Spleen (tissue), 11 donors: ENCODE results near the gene TADA2B. TPM values are rescaled to one million over a fixed set of nuclear protein-coding genes. Genes with fewer than 3 reads are reported as not detected.

Experiments used
- DNase-seq: peaks from one replicate; pipeline ENCODE4 v3.0.0-alpha.2; 2020
- H3K27ac ChIP-seq, 8 donors: fragments of 200-600 bp; sonication (generic) in 7 of 8; 1 replicate in 4 of 8; 2 replicates in 4 of 8; pipeline versions ENCODE4 v1.5.0 to v1.8.0; 2016 to 2021; ENCODE audit warnings: inconsistent platforms in 4 of 8, mild to moderate bottlenecking in 4 of 8, moderate library complexity in 1 of 8
- H3K27me3 ChIP-seq, 7 donors: fragments of 200-600 bp; sonication (generic) in 6 of 7; replicated peaks in 1 of 7; 1 replicate in 4 of 7; 2 replicates in 3 of 7; pipeline versions ENCODE4 v1.5.0 to v1.8.0; 2016 to 2021; ENCODE audit warnings: inconsistent platforms in 3 of 7, mild to moderate bottlenecking in 1 of 7
- H3K36me3 ChIP-seq, 6 donors: fragments of 200-600 bp; sonication (generic) in 5 of 6; 1 replicate in 4 of 6; 2 replicates in 2 of 6; pipeline versions ENCODE4 v1.5.0 to v1.8.0; 2016 to 2021; ENCODE audit warnings: inconsistent platforms in 2 of 6
- H3K4me1 ChIP-seq, 6 donors: fragments of 200-600 bp; sonication (generic) in 5 of 6; 1 replicate in 3 of 6; 2 replicates in 3 of 6; pipeline versions ENCODE4 v1.5.0 to v1.8.0; 2016 to 2021; ENCODE audit warnings: inconsistent platforms in 3 of 6
- H3K4me3 ChIP-seq, 8 donors: fragments of 200-600 bp; sonication (generic) in 7 of 8; 1 replicate in 4 of 8; 2 replicates in 4 of 8; pipeline versions ENCODE4 v1.5.0 to v1.8.0; 2016 to 2021; ENCODE audit warnings: inconsistent platforms in 4 of 8, mild to moderate bottlenecking in 4 of 8, moderate library complexity in 2 of 8
- H3K9me3 ChIP-seq, 8 donors: fragments of 200-600 bp; sonication (generic) in 7 of 8; 1 replicate in 4 of 8; 2 replicates in 4 of 8; pipeline versions ENCODE4 v1.5.0 to v1.8.0; 2016 to 2021; ENCODE audit warnings: inconsistent platforms in 4 of 8
- POLR2A ChIP-seq, 3 donors: fragments of 450-650 bp; IDR thresholded peaks; one replicate each; pipeline ENCODE4 v1.5.1; 2017; ENCODE audit warnings: antibody characterized with exemption in 3 of 3, mild to moderate bottlenecking in 1 of 3
- POLR2AphosphoS5 ChIP-seq, 3 donors: sonication (generic); formaldehyde crosslinking; IDR thresholded peaks; one replicate each; pipeline ENCODE4 v1.5.1; 2017; ENCODE audit warnings: antibody characterized with exemption in 3 of 3
- WGBS, 5 donors: extraction: QIAGEN DNeasy Blood & Tissue Kit in 3 of 5; methylation state at CpG; one replicate each; pipeline versions ENCODE4 v1.1.5 to v1.1.7; 2013 to 2018; 5-methylcytosine and 5-hydroxymethylcytosine counted together
- intact Hi-C: fragments of 100-400 bp; cut with DNase I; formaldehyde crosslinking; loops from one replicate; pipeline ENCODE4 v1.15.0; 2023; ENCODE audit warnings: low total_unique reads
- polyA plus RNA-seq, 3 donors: library from polyadenylated mRNA; stranded (reverse); fragments of 200-250 nt; gene quantifications; one replicate each; pipeline ENCODE4 v1.2.1, GENCODE V29; 2013
- total RNA-seq, 7 donors: library from RNA; depleted of rRNA in 3 of 7; stranded (reverse); fragments of >200 nt in 3 of 7; fragmentation: NEBNext Ultra II Directional in 4 of 7; extraction: Animal tissue kit (Norgen Biotek cat#: 25700) in 4 of 7; gene quantifications; one replicate each; pipeline versions ENCODE4 v1.1.0 to v1.2.1, GENCODE V29; 2016 to 2021
- TF ChIP-seq, protein P1 (sequence below), 11 experiments: fragments of 200-600 bp in 7 of 11; fragments of 450-650 bp in 4 of 11; sonication (generic) in 4 of 11; IDR thresholded peaks in 8 of 11; conservative IDR thresholded peaks in 3 of 11; 1 replicate in 7 of 11; 2 replicates in 4 of 11; pipeline versions ENCODE4 v1.4.0 to v1.8.0; 2016 to 2021; ENCODE audit warnings: antibody characterized with exemption in 11 of 11, inconsistent platforms in 4 of 11, mild to moderate bottlenecking in 1 of 11
- donor health status: healthy with polysubstance abuse.
- donor health status: DM: no; HTN: no; CAD: no; lungs with moderate emphysema.
- donor health status: DM: no; HTN: no; CAD: no.
- donor health status: Bipolar disorder and iron deficiency.
- donor health status: healthy.
- donor health status: DM: no; HTN: no; CAD: no.
- donor health status: DM: yes; HTN: yes; CAD: no.

Gene TADA2B
- total and polyA plus RNA-seq, 10 donors = 9.9 to 32.2 (median 25.8) TPM

DNA sequence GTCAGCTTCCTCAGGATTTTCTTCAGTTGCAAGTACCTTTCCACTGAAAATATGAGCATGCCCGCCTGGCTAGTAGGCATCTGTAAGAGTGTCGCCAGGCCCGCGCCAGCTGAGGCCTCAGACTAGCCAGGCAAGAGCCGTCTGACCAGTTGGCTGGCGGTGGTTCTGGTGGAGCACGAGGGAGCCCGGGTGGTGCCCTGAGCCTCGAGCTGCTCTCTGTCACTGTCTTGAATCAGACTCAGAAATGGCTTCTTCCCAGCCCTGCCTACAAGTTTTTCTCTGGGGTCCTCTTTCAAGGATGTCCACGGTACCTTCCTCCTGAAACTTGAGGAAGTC is 12.8 kb downstream of the TADA2B start:
- no peak overlapping the region for H3K4me3 ChIP-seq
- peaks cover 0 to 97% (median 63%) of the 10 kb centered on the region in 6 donors for H3K36me3 ChIP-seq
- 92 to 96% (median 94%) methylated on average over 9 to 10 of the region's 10 CpGs for WGBS, 5 donors
- peak; percentile 74 for DNase-seq
- peaks cover 12 to 90% (median 47%) of the 10 kb centered on the region in 6 donors for H3K4me1 ChIP-seq
- no peaks in the 10 kb centered on the region for H3K9me3 ChIP-seq
- no peak overlapping the region for H3K27ac ChIP-seq
- H3K27me3 ChIP-seq = no peaks in the 10 kb centered on the region
- TF ChIP-seq, protein P1, sequence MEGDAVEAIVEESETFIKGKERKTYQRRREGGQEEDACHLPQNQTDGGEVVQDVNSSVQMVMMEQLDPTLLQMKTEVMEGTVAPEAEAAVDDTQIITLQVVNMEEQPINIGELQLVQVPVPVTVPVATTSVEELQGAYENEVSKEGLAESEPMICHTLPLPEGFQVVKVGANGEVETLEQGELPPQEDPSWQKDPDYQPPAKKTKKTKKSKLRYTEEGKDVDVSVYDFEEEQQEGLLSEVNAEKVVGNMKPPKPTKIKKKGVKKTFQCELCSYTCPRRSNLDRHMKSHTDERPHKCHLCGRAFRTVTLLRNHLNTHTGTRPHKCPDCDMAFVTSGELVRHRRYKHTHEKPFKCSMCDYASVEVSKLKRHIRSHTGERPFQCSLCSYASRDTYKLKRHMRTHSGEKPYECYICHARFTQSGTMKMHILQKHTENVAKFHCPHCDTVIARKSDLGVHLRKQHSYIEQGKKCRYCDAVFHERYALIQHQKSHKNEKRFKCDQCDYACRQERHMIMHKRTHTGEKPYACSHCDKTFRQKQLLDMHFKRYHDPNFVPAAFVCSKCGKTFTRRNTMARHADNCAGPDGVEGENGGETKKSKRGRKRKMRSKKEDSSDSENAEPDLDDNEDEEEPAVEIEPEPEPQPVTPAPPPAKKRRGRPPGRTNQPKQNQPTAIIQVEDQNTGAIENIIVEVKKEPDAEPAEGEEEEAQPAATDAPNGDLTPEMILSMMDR (IDR thresholded peaks at IDR 0.05 in 8 of 11, conservative IDR thresholded peaks at IDR 0.05 in 3 of 11) = no peak
- no peak for TF ChIP-seq POLR2A (IDR thresholded peaks at IDR 0.05)
- peak in 2 of 3 donors; percentile 25 to 50 for TF ChIP-seq POLR2AphosphoS5 (IDR thresholded peaks at IDR 0.05)
- intact Hi-C loops = no loop called here

DNA sequence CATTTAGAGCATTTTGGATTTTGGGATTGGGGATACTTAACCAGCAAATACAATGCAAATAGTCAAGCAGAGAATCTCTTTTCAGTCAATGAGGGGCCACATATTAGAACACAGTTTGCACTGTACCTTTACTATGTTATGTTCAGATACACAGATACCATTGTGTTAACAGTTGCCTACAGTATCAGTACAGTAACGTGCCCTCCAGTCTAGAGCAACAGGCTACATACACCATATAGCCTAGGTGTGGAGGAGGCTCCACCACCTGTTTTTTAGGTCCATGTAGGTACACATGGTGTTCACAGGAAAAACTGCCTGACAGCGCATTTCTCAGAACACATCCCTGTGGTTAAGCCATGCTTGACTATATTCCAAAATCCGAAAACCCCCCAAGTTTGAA is 15.6 kb downstream of the TADA2B start:
- peaks cover 0 to 100% (median 83%) of the 10 kb centered on the region in 6 donors for H3K36me3 ChIP-seq
- H3K27me3 ChIP-seq = no peaks in the 10 kb centered on the region
- H3K27ac ChIP-seq = peak overlapping the region in 5 of 8 donors; percentile 11 to 74 (median 66)
- no peak for TF ChIP-seq POLR2AphosphoS5 (IDR thresholded peaks at IDR 0.05)
- TF ChIP-seq POLR2A (IDR thresholded peaks at IDR 0.05) = no peak
- H3K4me1 ChIP-seq = peaks cover 3 to 88% (median 31%) of the 10 kb centered on the region in 6 donors
- H3K4me3 ChIP-seq = no peak overlapping the region
- WGBS, 5 donors = 91 to 96% (median 94%) methylated on average over 3 of the region's 3 CpGs
- intact Hi-C loops = no loop called here
- DNase-seq = no peak
- no peaks in the 10 kb centered on the region for H3K9me3 ChIP-seq

DNA sequence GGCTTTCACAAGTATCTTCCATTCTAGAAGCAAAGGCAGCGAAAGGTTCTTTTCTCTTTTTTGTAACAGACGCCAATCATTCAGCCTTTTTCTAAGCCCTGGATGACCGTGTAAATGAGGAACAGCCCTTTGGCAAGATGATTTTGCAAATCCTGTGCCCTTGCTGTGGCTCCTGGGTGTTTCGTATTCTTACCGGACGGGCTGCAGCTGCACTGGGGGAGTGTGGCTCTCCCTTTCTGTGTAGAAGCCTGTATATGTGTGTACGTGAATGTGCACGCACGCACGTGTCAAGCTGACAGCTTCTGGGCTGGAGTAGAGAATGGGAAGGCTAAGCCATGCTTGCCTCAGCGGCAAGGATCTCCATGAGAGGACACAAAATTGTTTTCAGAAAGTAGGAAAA is 16.5 kb downstream of the TADA2B start:
- peak overlapping the region in 6 of 8 donors; percentile 11 to 74 (median 60) for H3K27ac ChIP-seq
- no peaks in the 10 kb centered on the region for H3K9me3 ChIP-seq
- peaks cover 3 to 88% (median 32%) of the 10 kb centered on the region in 6 donors for H3K4me1 ChIP-seq
- peak in 2 of 3 donors; percentile 37 to 39 for TF ChIP-seq POLR2AphosphoS5 (IDR thresholded peaks at IDR 0.05)
- TF ChIP-seq, protein P1 (IDR thresholded peaks at IDR 0.05 in 8 of 11, conservative IDR thresholded peaks at IDR 0.05 in 3 of 11) = no peak
- TF ChIP-seq POLR2A (IDR thresholded peaks at IDR 0.05) = no peak
- H3K36me3 ChIP-seq = peaks cover 0 to 100% (median 82%) of the 10 kb centered on the region in 6 donors
- no peaks in the 10 kb centered on the region for H3K27me3 ChIP-seq
- 47 to 77% (median 66%) methylated on average over 11 of the region's 11 CpGs for WGBS, 5 donors
- no peak overlapping the region for H3K4me3 ChIP-seq
- intact Hi-C loops = no loop called here
- no peak for DNase-seq

DNA sequence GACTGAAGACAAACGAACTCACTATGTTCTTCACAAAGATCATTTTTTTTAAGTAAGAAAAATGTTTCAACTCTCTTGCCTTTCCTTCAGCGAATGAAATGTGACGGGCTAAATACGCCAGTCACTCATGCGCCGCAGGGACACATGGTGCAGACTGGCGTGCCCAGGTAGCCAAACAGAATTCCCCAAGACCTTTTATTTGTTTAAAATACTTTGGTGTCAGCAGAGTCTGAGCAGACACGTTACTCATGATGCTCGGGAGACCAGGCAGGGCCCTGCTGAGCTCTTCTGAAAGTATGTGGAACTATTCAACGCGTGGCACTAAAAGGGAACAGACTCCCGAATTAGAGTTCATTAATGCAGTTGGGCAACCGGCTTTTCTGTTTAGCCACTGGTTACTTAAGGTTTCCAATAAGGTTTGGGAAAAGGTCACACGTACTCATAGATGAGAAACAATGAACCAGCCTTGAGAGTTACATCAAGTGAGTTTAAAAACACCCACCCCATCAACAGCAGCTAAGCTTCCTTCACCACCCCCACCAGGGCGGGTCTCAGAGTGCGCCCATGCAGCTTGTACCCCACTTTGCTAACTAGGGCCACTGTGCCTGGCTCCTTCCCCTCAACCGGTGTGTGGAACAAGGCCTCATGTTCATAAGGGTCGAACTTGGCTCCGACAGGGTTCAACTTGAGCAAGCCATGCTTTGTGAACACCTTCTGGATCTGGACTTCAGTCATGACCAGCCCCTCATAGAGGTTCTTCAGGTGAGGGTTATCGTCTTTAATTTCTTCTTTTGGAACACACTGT is 17.4 kb downstream of the TADA2B start:
- Histone ChIP-seq H3K27ac (peak overlapping the region in 5 of 8 donors; percentile 44 to 74 (median 66)), H3K4me1 (peaks cover 9 to 88% (median 38%) of the 10 kb centered on the region in 6 donors), H3K4me3 (no peak overlapping the region), H3K9me3 (no peaks in the 10 kb centered on the region), H3K36me3 (peaks cover 0 to 99% (median 76%) of the 10 kb centered on the region in 6 donors), H3K27me3 (no peaks in the 10 kb centered on the region)
- TF ChIP-seq POLR2A (IDR thresholded peaks at IDR 0.05) (no peak), POLR2AphosphoS5 (IDR thresholded peaks at IDR 0.05) (peak in 1 of 3 donors; percentile 8)
- no peak for DNase-seq
- intact Hi-C loops = no loop called here
- 76 to 92% (median 81%) methylated on average over 20 of the region's 20 CpGs for WGBS, 5 donors

DNA sequence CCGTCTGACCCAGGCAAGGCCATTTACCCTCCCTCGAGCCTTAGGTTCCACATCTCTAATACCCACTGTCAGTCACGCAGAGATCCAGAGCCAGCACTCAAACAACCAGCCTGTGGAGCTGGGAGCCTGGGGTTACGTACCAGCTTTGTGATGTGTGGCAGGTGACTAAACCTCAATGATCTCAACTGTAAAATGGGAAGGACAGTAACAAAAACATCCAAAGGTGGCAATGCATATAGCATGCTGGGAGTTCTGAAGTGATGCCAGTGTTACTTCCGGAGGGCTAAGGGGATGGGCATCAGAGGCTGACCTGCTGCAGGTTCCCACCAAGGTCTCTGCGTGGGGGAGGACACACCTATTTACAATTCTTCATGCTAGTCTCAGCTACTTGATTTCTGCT is 18.6 kb downstream of the TADA2B start:
- peak overlapping the region in 2 of 8 donors; percentile 15 to 16 for H3K27ac ChIP-seq
- WGBS, 5 donors = 85 to 92% (median 91%) methylated on average over 6 of the region's 6 CpGs

More for the DNA sequence above, 18.6 kb downstream of the TADA2B start:
- Histone ChIP-seq H3K9me3 (no peaks in the 10 kb centered on the region), H3K4me3 (no peak overlapping the region), H3K36me3 (peaks cover 0 to 89% (median 63%) of the 10 kb centered on the region in 6 donors), H3K4me1 (peaks cover 18 to 95% (median 51%) of the 10 kb centered on the region in 6 donors), H3K27me3 (no peaks in the 10 kb centered on the region)
- intact Hi-C loops = no loop called here
- TF ChIP-seq POLR2A (IDR thresholded peaks at IDR 0.05) (no peak), POLR2AphosphoS5 (IDR thresholded peaks at IDR 0.05) (no peak)
- TF ChIP-seq, protein P1 (IDR thresholded peaks at IDR 0.05 in 8 of 11, conservative IDR thresholded peaks at IDR 0.05 in 3 of 11) = no peak
- no peak for DNase-seq
